Stomach (tissue), 9 donors: ENCODE data around the gene NACA2. TPM values are rescaled to one million over a fixed set of nuclear protein-coding genes. Genes with fewer than 3 reads are reported as not detected.

ENCODE experiments used
- DNase-seq, 2 donors: peaks; one replicate each; pipeline versions ENCODE4 v3.0.0 to v3.0.0-alpha.2; 2013 to 2019
- H3K27ac ChIP-seq, 5 donors: fragments of 200-600 bp in 4 of 5; sonication (generic) in 4 of 5; one replicate each; pipeline ENCODE4 v1.5.1; 2013 to 2019; ENCODE audit warnings: mild to moderate bottlenecking in 1 of 5, moderate library complexity in 1 of 5
- H3K27me3 ChIP-seq, 3 donors: fragments of 200-600 bp; sonication (generic); one replicate each; pipeline ENCODE4 v1.5.1; 2017 to 2019; ENCODE audit warnings: mixed run types in 1 of 3
- H3K36me3 ChIP-seq, 4 donors: fragments of 200-600 bp; sonication (generic); 1 replicate in 3 of 4; 2 replicates in 1 of 4; pipeline ENCODE4 v1.5.1; 2016 to 2019
- H3K4me1 ChIP-seq, 4 donors: fragments of 200-600 bp; sonication (generic); one replicate each; pipeline ENCODE4 v1.5.1; 2016 to 2019
- H3K4me3 ChIP-seq, 4 donors: fragments of 200-600 bp; sonication (generic) in 3 of 4; one replicate each; pipeline ENCODE4 v1.5.1; 2016 to 2019; ENCODE audit warnings: mild to moderate bottlenecking in 1 of 4
- H3K9me3 ChIP-seq, 4 donors: fragments of 200-600 bp; sonication (generic); one replicate each; pipeline ENCODE4 v1.5.1; 2016 to 2019
- CTCF ChIP-seq, 7 experiments: fragments of 450-650 bp in 4 of 7; fragments of 200-600 bp in 3 of 7; sonication (generic) in 3 of 7; IDR thresholded peaks; one replicate each; pipeline ENCODE4 v1.5.1; 2016 to 2019; ENCODE audit warnings: antibody characterized with exemption in 7 of 7, control low read depth in 2 of 7, mild to moderate bottlenecking in 1 of 7
- EP300 ChIP-seq: sonication (generic); formaldehyde crosslinking; IDR thresholded peaks from one replicate; pipeline ENCODE4 v1.6.1; 2017; ENCODE audit warnings: antibody characterized with exemption
- POLR2A ChIP-seq, 4 donors: fragments of 450-650 bp; IDR thresholded peaks; one replicate each; pipeline ENCODE4 v1.6.1; 2016; ENCODE audit warnings: antibody characterized with exemption in 4 of 4, control low read depth in 2 of 4, mild to moderate bottlenecking in 1 of 4, moderate library complexity in 1 of 4
- POLR2AphosphoS5 ChIP-seq, 3 donors: sonication (generic); formaldehyde crosslinking; IDR thresholded peaks; one replicate each; pipeline ENCODE4 v1.6.1; 2016; ENCODE audit warnings: antibody characterized with exemption in 3 of 3
- WGBS, 5 donors: extraction: QIAGEN DNeasy Blood & Tissue Kit in 3 of 5; methylation state at CpG; one replicate each; pipeline versions ENCODE4 v1.1.5 to v1.1.7; 2013 to 2018; 5-methylcytosine and 5-hydroxymethylcytosine counted together
- intact Hi-C: fragments of 100-400 bp; cut with DNase I; formaldehyde crosslinking; loops from one replicate; pipeline ENCODE4 v1.15.1; 2023; ENCODE audit warnings: low total_unique reads
- polyA plus RNA-seq, 3 donors: library from polyadenylated mRNA; stranded (reverse); fragments of 200-250 nt; gene quantifications; one replicate each; pipeline ENCODE4 v1.2.3, GENCODE V29; 2013
- total RNA-seq, 5 donors: library from RNA; depleted of rRNA; stranded (reverse); fragments of >200 nt; gene quantifications; one replicate each; pipeline versions ENCODE4 v1.1.0 to v1.2.3, GENCODE V29; 2014 to 2016
- donor health status: healthy with polysubstance abuse.
- donor health status: Bipolar disorder and iron deficiency.
- donor health status: healthy.

NACA2 gene
- total and polyA plus RNA-seq, 8 donors = 0.28 TPM; not detected in 7

GRCh38 chr17:61627658-61628057 lies 36.6 kb upstream of the NACA2 start:
- 7 to 18% (median 12%) methylated on average over 2 of the region's 2 CpGs for WGBS, 5 donors
- intact Hi-C loops = no loop called here

GRCh38 chr17:61627125-61627524 lies 36.1 kb upstream of the NACA2 start:
- Histone ChIP-seq H3K4me1 (no peaks in the 10 kb centered on the region), H3K9me3 (no peaks in the 10 kb centered on the region), H3K36me3 (no peaks in the 10 kb centered on the region), H3K4me3 (no peak overlapping the region), H3K27ac (no peak overlapping the region), H3K27me3 (peaks cover 0 to 20% (median 0%) of the 10 kb centered on the region in 3 donors)
- TF ChIP-seq CTCF (IDR thresholded peaks at IDR 0.05) = no peak
- no peak for TF ChIP-seq POLR2A (IDR thresholded peaks at IDR 0.05)
- no peak for TF ChIP-seq POLR2AphosphoS5 (IDR thresholded peaks at IDR 0.05)
- TF ChIP-seq EP300 = no peak
- intact Hi-C loops = no loop called here
- no peak for DNase-seq

More at GRCh38 chr17:61627658-61628057, 36.6 kb upstream of the NACA2 start:
- Histone ChIP-seq H3K36me3 (no peaks in the 10 kb centered on the region), H3K27ac (no peak overlapping the region), H3K9me3 (no peaks in the 10 kb centered on the region), H3K27me3 (peaks cover 0 to 22% (median 0%) of the 10 kb centered on the region in 3 donors), H3K4me1 (no peaks in the 10 kb centered on the region), H3K4me3 (no peak overlapping the region)
- TF ChIP-seq POLR2AphosphoS5 (IDR thresholded peaks at IDR 0.05) (no peak), EP300 (no peak), POLR2A (IDR thresholded peaks at IDR 0.05) (no peak), CTCF (IDR thresholded peaks at IDR 0.05) (no peak)
- no peak for DNase-seq

DNA sequence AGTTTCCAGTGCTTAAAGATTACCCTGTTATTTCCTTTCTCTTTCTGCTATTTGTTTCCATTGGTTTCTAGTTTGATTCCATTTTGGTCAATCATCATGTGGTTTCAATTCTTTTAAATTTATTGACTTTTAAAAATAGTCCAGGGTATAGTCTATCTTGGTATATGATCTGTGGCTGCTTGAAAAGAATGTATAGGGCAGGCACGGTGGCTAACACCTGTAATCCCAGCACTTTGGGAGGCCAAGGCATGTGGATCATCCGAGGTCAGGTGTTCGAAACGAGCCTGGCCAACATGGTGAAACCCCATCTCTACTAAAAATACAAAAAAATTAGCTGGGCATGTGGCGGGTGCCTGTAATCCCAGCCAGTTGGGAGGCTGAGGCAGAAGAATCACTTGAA lies 34.5 kb upstream of the NACA2 start:
- peaks cover 0 to 4% (median under 1%) of the 10 kb centered on the region in 4 donors for H3K9me3 ChIP-seq
- H3K4me3 ChIP-seq = no peak overlapping the region
- peaks cover 0 to 15% (median 0%) of the 10 kb centered on the region in 3 donors for H3K27me3 ChIP-seq
- no peak for TF ChIP-seq CTCF (IDR thresholded peaks at IDR 0.05)
- no peak for TF ChIP-seq EP300
- TF ChIP-seq POLR2AphosphoS5 (IDR thresholded peaks at IDR 0.05) = no peak
- TF ChIP-seq POLR2A (IDR thresholded peaks at IDR 0.05) = no peak
- 86 to 93% (median 90%) methylated on average over 5 of the region's 5 CpGs for WGBS, 5 donors
- intact Hi-C loops = no loop called here
- no peaks in the 10 kb centered on the region for H3K36me3 ChIP-seq
- no peaks in the 10 kb centered on the region for H3K4me1 ChIP-seq
- DNase-seq = no peak
- no peak overlapping the region for H3K27ac ChIP-seq

DNA sequence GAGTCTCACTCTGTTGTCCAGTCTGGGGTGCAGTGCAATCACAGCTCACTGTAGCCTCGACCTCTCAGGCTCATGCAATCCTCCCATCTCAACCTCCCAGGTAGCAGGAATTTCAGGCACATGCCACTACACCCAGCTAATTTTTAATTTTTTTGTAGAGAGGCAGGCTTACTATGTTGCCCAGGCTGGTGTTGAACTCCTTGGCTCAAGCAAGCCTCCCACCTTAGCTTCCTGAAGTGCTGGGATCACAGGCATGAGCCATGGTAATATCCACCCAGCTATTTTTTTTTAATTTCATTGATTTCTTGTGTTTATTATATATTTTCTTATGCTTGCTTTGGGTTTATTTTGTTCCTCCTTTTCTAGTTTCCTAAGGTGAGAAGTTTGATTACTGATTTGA lies 33.9 kb upstream of the NACA2 start:
- H3K36me3 ChIP-seq = no peaks in the 10 kb centered on the region
- no peak overlapping the region for H3K4me3 ChIP-seq
- peaks cover 0 to 15% (median 0%) of the 10 kb centered on the region in 3 donors for H3K27me3 ChIP-seq
- peaks cover 0 to 10% (median 4%) of the 10 kb centered on the region in 4 donors for H3K9me3 ChIP-seq
- DNase-seq = no peak
- H3K27ac ChIP-seq = no peak overlapping the region
- TF ChIP-seq CTCF (IDR thresholded peaks at IDR 0.05) = no peak
- TF ChIP-seq EP300 = no peak
- TF ChIP-seq POLR2A (IDR thresholded peaks at IDR 0.05) = no peak
- TF ChIP-seq POLR2AphosphoS5 (IDR thresholded peaks at IDR 0.05) = no peak
- no peaks in the 10 kb centered on the region for H3K4me1 ChIP-seq
- WGBS, 5 donors = 52 to 88% (median 67%) methylated on average over 1 of the region's 1 CpG
- intact Hi-C loops = no loop called here
